Measurements from ENCODE around the gene WBP2NL.

The WBP2NL gene

DNA sequence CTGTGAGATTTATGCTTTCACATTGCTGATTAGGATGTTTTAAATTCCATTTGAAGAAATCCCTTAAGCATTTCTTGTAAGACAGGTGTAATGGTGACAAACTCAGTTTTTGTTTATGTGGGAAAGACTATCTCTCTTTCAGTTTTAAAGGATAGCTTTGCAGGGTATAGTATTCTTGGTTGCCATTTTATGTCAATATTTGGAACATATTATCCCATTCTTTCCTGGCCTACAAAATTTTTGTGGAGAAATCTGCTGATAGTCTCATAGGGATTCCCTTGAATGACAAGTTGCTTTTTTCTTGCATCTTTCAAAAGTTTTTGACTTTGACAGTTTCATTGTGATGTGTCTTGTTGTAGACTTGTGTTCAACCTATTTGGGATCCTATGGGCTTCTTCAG, 43.2 kb downstream of the WBP2NL start:
- H3K36me3 ChIP-seq (replicated peaks; ENCODE audit: insufficient read depth, low read length): no peaks in the 10 kb centered on the region
- H3K4me1 ChIP-seq (ENCODE audit: low read length): no peaks in the 10 kb centered on the region
- H3K79me2 ChIP-seq (ENCODE audit: low read length): no peaks in the 10 kb centered on the region
- H3K27ac ChIP-seq (ENCODE audit: low read length): no peak overlapping the region
- no peak for DNase-seq
- no peak overlapping the region for H3K4me3 ChIP-seq (ENCODE audit: low read length)
- H3K9me3 ChIP-seq (replicated peaks; ENCODE audit: insufficient read depth, low read length): no peaks in the 10 kb centered on the region
- no peak overlapping the region for H2AFZ ChIP-seq (ENCODE audit: low read length)
- no peak overlapping the region for H3K4me2 ChIP-seq (ENCODE audit: low read depth, low read length)
- H3F3A ChIP-seq (ENCODE audit: insufficient read depth, low read length): no peaks in the 10 kb centered on the region
- no peaks in the 10 kb centered on the region for H3K27me3 ChIP-seq (replicated peaks; ENCODE audit: insufficient read depth, low read length)
- H3K9me2 ChIP-seq (replicated peaks; ENCODE audit: insufficient read depth, low read length): no peaks in the 10 kb centered on the region
- TF ChIP-seq EZH2 (optimal IDR thresholded peaks at IDR 0.05; ENCODE audit: low read depth, low read length): no peak
- TF ChIP-seq, protein P1, sequence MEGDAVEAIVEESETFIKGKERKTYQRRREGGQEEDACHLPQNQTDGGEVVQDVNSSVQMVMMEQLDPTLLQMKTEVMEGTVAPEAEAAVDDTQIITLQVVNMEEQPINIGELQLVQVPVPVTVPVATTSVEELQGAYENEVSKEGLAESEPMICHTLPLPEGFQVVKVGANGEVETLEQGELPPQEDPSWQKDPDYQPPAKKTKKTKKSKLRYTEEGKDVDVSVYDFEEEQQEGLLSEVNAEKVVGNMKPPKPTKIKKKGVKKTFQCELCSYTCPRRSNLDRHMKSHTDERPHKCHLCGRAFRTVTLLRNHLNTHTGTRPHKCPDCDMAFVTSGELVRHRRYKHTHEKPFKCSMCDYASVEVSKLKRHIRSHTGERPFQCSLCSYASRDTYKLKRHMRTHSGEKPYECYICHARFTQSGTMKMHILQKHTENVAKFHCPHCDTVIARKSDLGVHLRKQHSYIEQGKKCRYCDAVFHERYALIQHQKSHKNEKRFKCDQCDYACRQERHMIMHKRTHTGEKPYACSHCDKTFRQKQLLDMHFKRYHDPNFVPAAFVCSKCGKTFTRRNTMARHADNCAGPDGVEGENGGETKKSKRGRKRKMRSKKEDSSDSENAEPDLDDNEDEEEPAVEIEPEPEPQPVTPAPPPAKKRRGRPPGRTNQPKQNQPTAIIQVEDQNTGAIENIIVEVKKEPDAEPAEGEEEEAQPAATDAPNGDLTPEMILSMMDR (IDR thresholded peaks at IDR 0.05; ENCODE audit: low read length): no peak
- TF ChIP-seq EZH2phosphoT487 (IDR thresholded peaks at IDR 0.05; ENCODE audit: low read length): no peak
- H4K20me1 ChIP-seq (ENCODE audit: insufficient read depth, low read length): no peaks in the 10 kb centered on the region
- no peak overlapping the region for H3K9ac ChIP-seq (ENCODE audit: low read length)

DNA sequence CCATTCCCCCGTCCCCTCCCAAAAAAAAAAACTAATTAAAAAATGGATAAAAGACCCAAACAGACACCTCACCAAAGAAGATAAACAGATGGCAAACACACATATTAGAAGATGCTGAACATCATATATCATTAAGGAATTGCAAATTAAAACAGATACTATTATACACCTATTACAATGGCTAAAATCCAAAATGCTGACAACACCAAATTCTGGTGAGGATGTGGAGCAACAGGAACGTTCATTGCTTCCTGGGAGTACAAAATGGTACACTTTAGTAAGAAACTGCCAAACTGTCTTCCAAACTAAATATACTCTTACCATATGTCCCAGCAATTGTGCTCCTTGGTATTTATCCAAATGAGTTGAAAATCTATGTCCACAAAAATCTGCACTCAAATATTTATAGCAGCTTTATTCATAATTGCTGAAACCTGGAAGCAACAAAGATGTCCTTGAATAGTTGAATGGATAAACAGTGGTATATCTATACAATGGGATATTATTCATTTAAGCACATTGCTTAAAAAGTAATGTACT, 52.1 kb downstream of the WBP2NL start:
- Histone ChIP-seq H3K9ac (ENCODE audit: low read length) (no peak overlapping the region), H3K4me1 (ENCODE audit: low read length) (no peaks in the 10 kb centered on the region), H3K4me2 (ENCODE audit: low read depth, low read length) (no peak overlapping the region), H2AFZ (ENCODE audit: low read length) (no peak overlapping the region), H3K36me3 (replicated peaks; ENCODE audit: insufficient read depth, low read length) (no peaks in the 10 kb centered on the region), H3K9me3 (replicated peaks; ENCODE audit: insufficient read depth, low read length) (no peaks in the 10 kb centered on the region), H3K27me3 (replicated peaks; ENCODE audit: insufficient read depth, low read length) (no peaks in the 10 kb centered on the region), H3F3A (ENCODE audit: insufficient read depth, low read length) (no peaks in the 10 kb centered on the region), H4K20me1 (ENCODE audit: insufficient read depth, low read length) (no peaks in the 10 kb centered on the region), H3K9me2 (replicated peaks; ENCODE audit: insufficient read depth, low read length) (no peaks in the 10 kb centered on the region), H3K4me3 (ENCODE audit: low read length) (no peak overlapping the region), H3K79me2 (ENCODE audit: low read length) (no peaks in the 10 kb centered on the region), H3K27ac (ENCODE audit: low read length) (no peak overlapping the region)
- no peak for DNase-seq
- TF ChIP-seq, protein P1 (IDR thresholded peaks at IDR 0.05; ENCODE audit: low read length): no peak
- TF ChIP-seq EZH2phosphoT487 (IDR thresholded peaks at IDR 0.05; ENCODE audit: low read length) (no peak), EZH2 (optimal IDR thresholded peaks at IDR 0.05; ENCODE audit: low read depth, low read length) (no peak)

DNA sequence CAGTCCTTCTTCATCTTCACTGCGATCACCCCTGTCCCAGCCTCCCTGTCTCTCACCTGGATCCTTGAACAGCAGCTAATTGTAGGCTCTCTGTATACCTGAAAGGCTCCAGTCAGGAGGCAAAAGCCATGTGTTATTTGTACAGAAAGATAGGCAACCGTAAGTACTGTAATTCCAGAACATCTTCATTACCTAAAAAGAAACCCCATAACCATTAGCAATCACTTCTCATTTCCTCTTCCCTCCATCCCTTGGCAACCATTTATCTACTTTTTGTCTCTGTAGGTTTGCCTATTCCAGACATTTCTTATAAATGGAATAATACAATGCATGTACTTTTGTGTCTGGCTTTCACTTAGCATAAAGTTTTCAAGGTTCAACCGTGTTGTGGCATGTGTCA, 54.2 kb downstream of the WBP2NL start:
- no peaks in the 10 kb centered on the region for H3F3A ChIP-seq (ENCODE audit: insufficient read depth, low read length)
- no peaks in the 10 kb centered on the region for H3K79me2 ChIP-seq (ENCODE audit: low read length)
- H3K4me1 ChIP-seq (ENCODE audit: low read length): no peaks in the 10 kb centered on the region
- no peaks in the 10 kb centered on the region for H3K9me3 ChIP-seq (replicated peaks; ENCODE audit: insufficient read depth, low read length)
- no peaks in the 10 kb centered on the region for H3K9me2 ChIP-seq (replicated peaks; ENCODE audit: insufficient read depth, low read length)
- no peak for DNase-seq
- no peaks in the 10 kb centered on the region for H3K27me3 ChIP-seq (replicated peaks; ENCODE audit: insufficient read depth, low read length)
- H3K9ac ChIP-seq (ENCODE audit: low read length): no peak overlapping the region
- H3K4me3 ChIP-seq (ENCODE audit: low read length): no peak overlapping the region
- H2AFZ ChIP-seq (ENCODE audit: low read length): no peak overlapping the region
- H4K20me1 ChIP-seq (ENCODE audit: insufficient read depth, low read length): no peaks in the 10 kb centered on the region
- no peak overlapping the region for H3K27ac ChIP-seq (ENCODE audit: low read length)
- no peak overlapping the region for H3K4me2 ChIP-seq (ENCODE audit: low read depth, low read length)
- H3K36me3 ChIP-seq (replicated peaks; ENCODE audit: insufficient read depth, low read length): no peaks in the 10 kb centered on the region
- TF ChIP-seq EZH2phosphoT487 (IDR thresholded peaks at IDR 0.05; ENCODE audit: low read length): no peak
- TF ChIP-seq, protein P1 (IDR thresholded peaks at IDR 0.05; ENCODE audit: low read length): no peak
- no peak for TF ChIP-seq EZH2 (optimal IDR thresholded peaks at IDR 0.05; ENCODE audit: low read depth, low read length)
